HG03139 (cell line): ENCODE measurements around the gene COX4I1.

Experiments
- ATAC-seq: cut with Tn5 transposase; IDR thresholded peaks from one replicate; pipeline ENCODE4 v1.9.1; 2021; ENCODE audit not compliant: unreplicated experiment

Gene COX4I1

GRCh38 chr16:85839681-85840240 lies 40.3 kb downstream of the COX4I1 start:
- no peak for ATAC-seq

- ATAC-seq, result no peak
Observed at GRCh38 chr16:85840395-85840794, 40.9 kb downstream of the COX4I1 start.

GRCh38 chr16:85840801-85841200 lies 41.3 kb downstream of the COX4I1 start:
- ATAC-seq, result no peak

- ATAC-seq, result no peak
Observed at GRCh38 chr16:85842435-85842834, 42.9 kb downstream of the COX4I1 start.

GRCh38 chr16:85842848-85843247 lies 43.4 kb downstream of the COX4I1 start:
- ATAC-seq, result no peak

- no peak for ATAC-seq
Observed at GRCh38 chr16:85843471-85844168, 44.1 kb downstream of the COX4I1 start.

GRCh38 chr16:85844169-85844481 lies 44.6 kb downstream of the COX4I1 start:
- no peak for ATAC-seq

- ATAC-seq, result no peak
Observed at GRCh38 chr16:85844786-85845185, 45.3 kb downstream of the COX4I1 start.

GRCh38 chr16:85845266-85845665 lies 45.8 kb downstream of the COX4I1 start:
- ATAC-seq, result no peak

- no peak for ATAC-seq
Observed at GRCh38 chr16:85846461-85846860, 47.0 kb downstream of the COX4I1 start.

- no peak for ATAC-seq
Observed at GRCh38 chr16:85847036-85847435, 47.5 kb downstream of the COX4I1 start.

GRCh38 chr16:85847681-85848601 lies 48.4 kb downstream of the COX4I1 start:
- ATAC-seq, result no peak

- ATAC-seq, result no peak
Observed at GRCh38 chr16:85848986-85849385, 49.5 kb downstream of the COX4I1 start.

GRCh38 chr16:85849388-85849787 lies 49.9 kb downstream of the COX4I1 start:
- no peak for ATAC-seq

- no peak for ATAC-seq
Observed at GRCh38 chr16:85850344-85850880, 50.9 kb downstream of the COX4I1 start.

GRCh38 chr16:85851034-85851785 lies 51.7 kb downstream of the COX4I1 start:
- no peak for ATAC-seq

GRCh38 chr16:85853547-85854545 lies 54.4 kb downstream of the COX4I1 start:
- no peak for ATAC-seq

GRCh38 chr16:85854935-85855334 lies 55.4 kb downstream of the COX4I1 start:
- ATAC-seq, result no peak

GRCh38 chr16:85856079-85856478 lies 56.6 kb downstream of the COX4I1 start:
- ATAC-seq, result no peak

- no peak for ATAC-seq
Observed at GRCh38 chr16:85856585-85856984, 57.1 kb downstream of the COX4I1 start.
